Stimulated activated CD4-positive, alpha-beta T cell treated with anti-CD3 and anti-CD28 coated beads, Interleukin-2, amount 100 ng/mL, for 24 hours (primary cell): Measurements from ENCODE around the gene MGA.
"Not testable (repeated sequence)": the region's sequence is repeated elsewhere in the genome, so short reads cannot be mapped to it uniquely, and the experiment has no call there.

Source experiments
- DNase-seq, 2 donors: peaks; one replicate each; pipeline ENCODE4 v3.0.0-alpha.2; 2020

MGA gene

DNA sequence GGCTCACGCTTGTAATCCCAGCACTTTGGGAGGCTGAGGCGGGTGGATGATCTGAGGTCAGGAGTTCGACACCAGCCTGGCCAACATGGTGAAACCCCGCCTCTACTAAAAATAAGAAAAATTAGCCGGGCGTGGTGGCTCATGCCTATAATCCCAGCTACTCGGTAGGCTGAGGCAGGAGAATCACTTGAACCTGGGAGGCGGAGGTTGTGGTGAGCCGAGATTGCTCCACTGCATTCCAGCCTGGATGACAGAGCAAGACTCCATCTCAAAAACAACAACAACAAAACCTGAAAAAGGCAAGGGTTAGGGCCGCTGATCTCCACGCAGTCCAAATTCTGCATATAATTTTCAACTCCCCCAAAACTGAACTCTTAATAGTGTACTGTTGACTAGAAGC, 67.9 kb downstream of the MGA start:
- not testable (repeated sequence) for DNase-seq

DNA sequence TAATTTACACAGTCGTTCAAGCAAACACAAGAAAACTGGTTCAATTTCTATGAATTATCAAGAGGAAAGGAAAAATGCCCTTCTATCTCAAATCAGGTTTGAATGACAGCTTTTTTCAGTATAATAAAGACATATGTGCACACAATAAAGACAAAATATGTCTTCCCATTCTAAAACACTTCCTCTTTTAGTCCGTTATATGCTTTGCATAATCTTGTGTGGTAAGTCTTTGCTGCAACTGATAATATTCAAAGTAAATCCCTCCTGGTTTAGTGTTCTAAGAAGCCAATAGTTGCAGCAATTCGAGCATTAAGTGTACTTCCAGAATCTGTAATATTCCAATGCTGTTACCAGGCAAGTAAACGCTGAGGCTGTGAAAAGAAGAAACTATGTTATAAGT, 70.3 kb downstream of the MGA start:
- no peak for DNase-seq

- no peak for DNase-seq
Observed at GRCh38 chr15:41732483-41732882, 72.3 kb downstream of the MGA start.

- DNase-seq: no peak
Observed at GRCh38 chr15:41734079-41734478, 73.9 kb downstream of the MGA start.

- no peak for DNase-seq
Observed at GRCh38 chr15:41735046-41735445, 74.8 kb downstream of the MGA start.

GRCh38 chr15:41735492-41735891, 75.3 kb downstream of the MGA start:
- DNase-seq: not testable (repeated sequence)

DNA sequence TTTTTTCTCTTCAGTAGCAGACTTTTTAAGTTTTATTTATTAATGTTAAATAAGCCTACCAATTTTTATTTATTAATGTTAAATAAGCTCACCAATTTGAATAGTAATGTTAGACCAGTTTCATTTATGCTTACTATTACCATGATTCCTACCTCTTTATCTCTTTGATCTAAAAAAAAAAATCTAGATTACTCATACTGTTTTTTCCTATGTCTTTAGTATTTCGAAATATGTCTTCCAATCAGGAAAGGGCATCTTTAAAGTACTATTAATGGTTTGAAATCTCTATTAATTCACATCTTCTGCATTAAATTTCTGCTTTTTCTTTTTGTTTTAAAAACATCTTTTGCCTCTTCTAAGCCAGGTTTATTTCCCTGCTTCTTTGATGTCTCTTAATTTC, 86.6 kb downstream of the MGA start:
- DNase-seq: no peak

DNA sequence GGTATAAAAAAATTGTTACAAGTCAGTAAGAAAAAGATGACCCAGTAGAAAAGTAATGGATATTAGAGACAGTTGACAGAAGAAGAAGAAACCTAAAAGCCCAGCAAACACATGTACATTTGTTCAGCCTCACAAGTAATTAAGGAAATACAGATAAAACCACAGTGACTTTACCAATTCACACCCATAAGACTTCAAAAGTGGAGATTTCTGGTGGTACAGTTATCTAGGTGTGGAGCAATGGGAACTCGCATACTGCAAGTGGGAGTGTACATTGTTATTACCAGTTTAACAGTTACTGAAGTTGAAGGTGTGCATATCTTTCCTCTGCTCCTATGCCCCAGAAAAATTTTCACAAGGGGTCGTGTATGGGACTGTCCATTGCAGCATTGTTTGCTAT, 96.0 kb downstream of the MGA start:
- DNase-seq: no peak

- peak; percentile 41 to 55 for DNase-seq
Observed at GRCh38 chr15:41772720-41773331, 112.6 kb downstream of the MGA start.

- no peak for DNase-seq
Observed at GRCh38 chr15:41773332-41773728, 113.1 kb downstream of the MGA start.

- DNase-seq: no peak
Observed at GRCh38 chr15:41773729-41774061, 113.5 kb downstream of the MGA start.

GRCh38 chr15:41774062-41774881, 114.1 kb downstream of the MGA start, which contains the start of gene MAPKBP1:
TSS of gene MAPKBP1 (plus strand) at chr15:41774484. CDS start at chr15:41775276, 792 bp downstream.
- DNase-seq: peak; percentile 96 to 98

GRCh38 chr15:41774882-41775417, 114.7 kb downstream of the MGA start:
- peak in 1 of 2 donors; percentile 9 for DNase-seq

DNA sequence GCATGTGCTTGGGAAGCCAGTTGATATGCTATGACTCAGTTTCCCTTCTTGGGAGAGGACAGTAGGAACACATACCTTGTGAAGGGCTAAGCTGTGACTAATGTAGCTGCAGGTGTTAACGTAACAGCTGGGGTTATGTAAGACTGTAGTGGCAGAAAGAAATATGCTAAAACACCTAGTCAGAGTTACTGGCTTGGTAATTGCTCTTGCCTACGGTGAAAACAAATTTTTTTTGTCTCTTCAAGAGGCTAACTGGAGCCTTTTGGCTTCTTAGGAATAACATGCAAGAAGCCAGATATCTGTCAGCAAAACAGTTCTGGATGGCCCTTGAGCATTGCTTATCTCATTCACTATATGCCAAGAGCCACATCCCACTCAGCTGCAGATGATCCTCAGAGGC, 115.4 kb downstream of the MGA start:
- DNase-seq: no peak

DNA sequence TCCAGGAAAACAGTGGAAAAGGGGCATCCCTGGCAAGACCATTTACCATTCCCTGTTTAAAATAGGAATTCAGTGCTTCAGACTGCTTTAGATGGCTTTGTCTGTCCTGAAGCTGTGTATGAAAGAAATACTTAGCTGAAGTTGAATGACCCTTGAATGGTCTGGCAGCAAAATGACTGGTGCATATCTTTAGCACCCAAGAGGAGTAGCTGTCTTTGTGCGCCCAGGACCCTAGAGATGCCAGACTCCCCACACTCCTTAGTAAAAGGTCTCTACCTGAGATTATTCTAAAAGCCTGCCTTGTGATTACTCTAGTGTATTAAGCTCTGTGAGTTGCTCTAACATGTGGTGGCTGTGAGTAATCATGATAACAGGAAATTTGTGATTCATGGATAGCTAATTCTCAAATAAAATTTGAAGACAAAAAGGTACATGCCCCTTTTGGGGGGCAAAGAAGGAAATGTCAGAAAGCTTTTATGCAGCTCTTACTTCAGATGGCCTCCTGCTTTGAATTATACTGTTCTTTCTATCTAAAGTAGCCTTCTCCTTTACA, 117.3 kb downstream of the MGA start:
- DNase-seq: no peak

- DNase-seq: no peak
Observed at GRCh38 chr15:41778521-41778920, 118.3 kb downstream of the MGA start.

DNA sequence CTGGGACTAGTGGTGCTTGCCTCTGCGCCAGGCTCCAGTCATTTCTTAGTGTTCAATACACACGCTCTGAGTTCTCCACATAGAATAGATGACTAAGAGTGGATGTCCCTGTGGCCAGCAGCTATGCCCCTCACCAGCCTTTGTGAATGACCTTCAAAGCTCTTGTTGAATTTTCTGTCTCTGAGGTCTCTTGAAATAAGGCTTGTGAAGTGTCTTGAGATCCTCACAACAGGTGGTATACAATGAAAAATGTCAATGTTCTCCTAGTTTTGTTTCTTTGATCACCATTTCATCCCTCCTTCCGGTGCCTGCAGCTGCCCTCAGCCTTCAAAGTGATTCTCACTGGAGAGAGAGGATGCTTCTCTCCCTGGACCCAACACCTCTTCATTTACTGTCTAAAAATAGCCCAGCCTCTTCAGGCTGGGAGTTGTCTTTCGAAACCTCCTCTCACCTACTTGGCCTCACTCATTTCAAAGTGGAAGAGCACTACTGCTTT, 119.5 kb downstream of the MGA start:
- DNase-seq: no peak

- no peak for DNase-seq
Observed at GRCh38 chr15:41780266-41780665, 120.1 kb downstream of the MGA start.

DNA sequence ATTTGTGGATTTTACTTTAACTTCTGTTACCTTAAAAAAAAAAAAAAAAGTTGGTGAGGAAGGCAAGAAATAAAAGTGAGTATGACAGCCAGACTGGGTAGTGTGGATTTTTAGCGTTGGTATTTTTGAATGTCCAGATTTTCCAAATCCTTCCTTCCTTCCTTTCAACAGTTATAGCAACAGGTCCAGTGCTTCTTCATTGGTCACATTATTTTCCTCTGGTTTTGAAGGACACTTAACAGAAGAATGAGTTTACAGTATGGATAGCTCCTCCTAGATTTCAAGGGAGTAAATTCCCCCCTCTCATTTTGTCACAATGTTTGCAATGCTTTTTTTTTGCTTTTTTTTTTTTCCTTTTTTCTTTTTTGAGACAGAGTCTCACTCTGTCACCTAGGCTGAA, 120.5 kb downstream of the MGA start:
- DNase-seq: no peak

DNA sequence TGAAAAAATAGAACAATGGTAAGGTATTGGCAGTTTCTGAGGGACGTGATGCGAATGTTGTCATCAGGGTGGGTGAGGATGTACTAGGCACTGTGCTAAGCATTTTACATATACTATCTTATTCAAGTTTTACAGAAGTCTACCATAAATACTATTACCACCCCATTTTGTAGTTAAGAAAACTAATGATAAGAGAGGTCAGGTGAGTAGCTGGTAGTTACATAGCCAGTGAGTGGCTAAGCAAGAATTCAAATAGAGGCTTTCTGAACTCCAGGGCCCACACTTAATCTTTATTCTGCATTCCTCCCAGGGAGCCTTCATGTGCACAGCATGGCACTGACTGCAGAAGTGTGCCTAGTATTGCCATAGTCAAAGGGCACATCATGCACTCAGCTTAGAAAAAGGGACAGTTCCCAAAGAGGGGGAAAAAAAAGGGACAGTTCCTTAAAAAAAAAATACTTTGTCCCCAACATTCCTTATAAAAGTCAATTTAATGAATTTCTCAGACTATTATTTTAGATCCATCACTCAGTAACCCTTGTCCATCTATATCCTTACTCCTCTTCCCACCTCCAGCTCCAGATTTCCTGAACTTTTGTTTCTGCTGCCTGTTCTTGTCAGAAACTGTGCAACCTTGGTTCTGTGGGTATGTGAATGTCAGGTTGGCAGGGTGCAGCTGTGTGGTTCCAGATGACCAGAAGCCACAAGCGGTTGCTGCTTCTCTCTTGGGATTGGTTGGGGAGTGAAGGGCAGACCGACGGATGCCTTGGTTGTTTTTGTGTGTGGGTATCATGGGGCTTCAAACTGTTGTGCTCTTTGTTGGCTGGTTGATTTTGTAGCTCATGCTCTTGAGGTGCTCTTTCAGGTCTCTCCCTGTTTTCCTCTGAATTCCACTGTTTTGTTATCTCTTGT, 122.4 kb downstream of the MGA start:
- DNase-seq: no peak

GRCh38 chr15:41783296-41783695, 123.1 kb downstream of the MGA start:
- DNase-seq: no peak

DNA sequence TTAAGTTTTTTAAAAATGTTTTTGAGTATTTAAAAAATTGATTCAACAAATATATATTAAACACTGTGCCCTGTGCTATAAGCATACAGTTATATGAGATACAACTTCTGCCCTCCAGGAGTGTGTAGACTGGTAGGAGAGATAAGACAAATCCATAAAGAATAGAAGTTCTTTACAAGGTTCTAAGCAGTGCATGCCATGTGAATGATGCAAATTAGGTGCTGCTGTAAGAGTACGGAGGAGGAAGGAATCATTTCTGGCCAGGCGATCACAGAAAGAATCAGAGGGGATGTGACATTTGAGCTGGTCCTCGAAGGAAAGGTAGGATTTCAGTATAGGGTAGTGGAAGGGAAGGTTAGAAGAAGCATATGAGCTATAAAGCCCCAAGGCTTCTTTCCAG, 128.1 kb downstream of the MGA start:
- DNase-seq: no peak

DNA sequence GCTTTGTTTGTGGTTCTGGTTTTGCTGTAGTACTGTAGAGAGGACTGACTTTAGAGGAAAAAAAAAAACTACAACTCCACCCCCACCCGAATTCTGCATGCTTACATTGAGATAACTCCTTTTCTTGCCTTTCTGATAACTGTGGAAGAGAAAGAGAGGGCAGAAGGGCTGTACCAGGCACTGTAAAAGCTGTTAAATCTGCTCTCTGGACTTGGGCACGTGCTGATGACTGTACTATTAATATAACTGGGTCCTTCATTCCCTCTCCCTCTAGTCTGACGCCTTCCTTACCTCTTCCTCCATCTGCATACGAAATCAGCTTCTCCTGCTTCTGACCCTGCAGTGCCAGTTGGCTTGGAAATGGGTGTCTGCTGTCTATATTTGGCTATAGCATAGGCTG, 129.0 kb downstream of the MGA start:
- no peak for DNase-seq
